AG04449 (cell line): ENCODE measurements around the gene ASIP.
A peak's percentile ranks its signal among the peaks of the same experiment; 100 is the strongest.
"Not testable (repeated sequence)": the region's sequence is repeated elsewhere in the genome, so short reads cannot be mapped to it uniquely, and the experiment has no call there.

ENCODE experiments used
- CTCF ChIA-PET: fragments of 350-600 bp; formaldehyde crosslinking; extraction: SDS; loops from one replicate; lab custom pipeline; 2021; ENCODE audit warnings: antibody characterized with exemption; lab: Yijun Ruan, JAX
- POLR2A ChIA-PET: fragments of 400-600, 350-600 bp; formaldehyde crosslinking; extraction: SDS; loops from one replicate; lab custom pipeline; 2020; ENCODE audit warnings: antibody characterized with exemption, inconsistent platforms; lab: Yijun Ruan, JAX
- DNase-seq: peaks from one replicate; pipeline ENCODE4 v3.0.0-alpha.2; 2010; ENCODE audit warnings: low read depth, low spot score
- H3K4me3 ChIP-seq: 2 replicates; pipeline ENCODE4 v1.5.1; 2011; ENCODE audit warnings: low read depth, mild to moderate bottlenecking, control low read depth, low read length
- TF ChIP-seq, protein P1 (sequence below): IDR thresholded peaks from one replicate; pipeline ENCODE4 v1.5.1; 2011; ENCODE audit warnings: mild to moderate bottlenecking, moderate library complexity, low read length, control low read depth, inconsistent platforms; ENCODE audit not compliant: insufficient read depth; ENCODE audit errors: missing control alignments

Gene ASIP

DNA sequence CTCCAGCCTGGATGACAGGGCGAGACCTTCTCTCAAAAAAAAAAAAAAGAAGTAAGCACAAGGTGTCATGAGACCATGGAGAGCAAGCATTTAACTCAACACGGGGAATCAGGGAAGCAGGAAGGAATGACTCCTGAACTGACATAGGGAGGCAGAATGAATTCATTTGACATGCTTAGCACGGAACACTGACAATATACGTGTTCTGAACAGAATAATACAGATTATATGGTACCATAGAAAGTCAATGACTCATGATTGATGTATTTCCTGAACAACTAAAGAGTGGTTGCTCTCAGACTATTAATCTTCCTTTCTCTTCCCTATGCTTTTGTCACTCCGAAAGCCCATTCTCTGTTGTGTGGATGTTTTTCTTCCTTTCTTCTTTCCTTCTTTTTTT, 20.7 kb upstream of the ASIP start:
- TF ChIP-seq, protein P1, sequence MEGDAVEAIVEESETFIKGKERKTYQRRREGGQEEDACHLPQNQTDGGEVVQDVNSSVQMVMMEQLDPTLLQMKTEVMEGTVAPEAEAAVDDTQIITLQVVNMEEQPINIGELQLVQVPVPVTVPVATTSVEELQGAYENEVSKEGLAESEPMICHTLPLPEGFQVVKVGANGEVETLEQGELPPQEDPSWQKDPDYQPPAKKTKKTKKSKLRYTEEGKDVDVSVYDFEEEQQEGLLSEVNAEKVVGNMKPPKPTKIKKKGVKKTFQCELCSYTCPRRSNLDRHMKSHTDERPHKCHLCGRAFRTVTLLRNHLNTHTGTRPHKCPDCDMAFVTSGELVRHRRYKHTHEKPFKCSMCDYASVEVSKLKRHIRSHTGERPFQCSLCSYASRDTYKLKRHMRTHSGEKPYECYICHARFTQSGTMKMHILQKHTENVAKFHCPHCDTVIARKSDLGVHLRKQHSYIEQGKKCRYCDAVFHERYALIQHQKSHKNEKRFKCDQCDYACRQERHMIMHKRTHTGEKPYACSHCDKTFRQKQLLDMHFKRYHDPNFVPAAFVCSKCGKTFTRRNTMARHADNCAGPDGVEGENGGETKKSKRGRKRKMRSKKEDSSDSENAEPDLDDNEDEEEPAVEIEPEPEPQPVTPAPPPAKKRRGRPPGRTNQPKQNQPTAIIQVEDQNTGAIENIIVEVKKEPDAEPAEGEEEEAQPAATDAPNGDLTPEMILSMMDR, result no peak
- ChIA-PET CTCF (interaction anchor here (2.9 kb wide), 1 partner anchor 29 kb away, joined by 9 read pairs; no protein-coding TSS in a partner anchor), POLR2A (no interaction called here)
- no peak overlapping the region for H3K4me3 ChIP-seq
- peak; percentile 36 for DNase-seq

- TF ChIP-seq, protein P1, result no peak
- DNase-seq, result peak; percentile 96
- CTCF ChIA-PET, result interaction anchor here (0.6 to 2.9 kb wide), 5 partner anchors 10 to 91 kb away, joined by 3 to 9 read pairs (median 4); no protein-coding TSS in a partner anchor
- no peak overlapping the region for H3K4me3 ChIP-seq
- POLR2A ChIA-PET, result interaction anchor here (0.7 kb wide), 1 partner anchor 74 kb away, joined by 3 read pairs; no protein-coding TSS in a partner anchor
Observed at GRCh38 chr20:34222208-34222607, 19.0 kb upstream of the ASIP start.

DNA sequence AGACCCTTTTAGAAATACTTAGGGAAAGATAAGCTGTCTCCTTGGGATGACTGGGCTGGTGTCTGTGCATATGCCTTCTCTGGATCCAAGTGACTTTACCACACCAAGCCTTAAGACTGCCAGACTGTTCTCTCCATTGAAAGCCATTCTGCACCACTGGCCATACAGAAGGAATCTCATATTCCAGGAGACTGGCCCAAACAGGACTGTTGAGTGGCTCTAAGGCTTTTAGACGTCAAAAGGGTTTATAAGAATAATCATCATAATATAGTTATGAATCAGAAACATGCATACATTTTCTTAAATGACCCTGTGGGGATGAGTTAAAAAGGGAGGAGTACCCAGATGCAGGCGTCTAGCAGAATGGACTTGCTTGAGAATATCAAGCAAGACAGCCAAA, 17.0 kb upstream of the ASIP start:
- H3K4me3 ChIP-seq, POLR2A ChIA-PET, DNase-seq, CTCF ChIA-PET: not testable (repeated sequence)

DNA sequence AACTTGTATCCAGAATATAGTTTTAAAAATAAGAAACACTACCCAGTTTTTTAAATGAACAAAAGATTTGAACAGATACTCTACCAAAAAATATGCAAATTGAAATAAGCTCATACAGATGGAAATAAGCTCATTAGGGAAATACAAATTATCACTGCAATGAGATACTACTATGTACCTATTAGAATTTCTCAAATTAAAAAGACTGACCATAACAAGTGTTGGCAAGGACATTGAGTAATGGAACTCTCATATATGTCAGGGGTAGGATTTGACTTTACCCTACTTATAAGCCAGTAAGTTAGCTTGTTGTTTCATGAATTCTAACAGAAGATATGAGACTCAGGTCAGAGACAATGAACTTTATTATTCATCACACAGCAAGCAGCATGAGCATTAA, 9.6 kb upstream of the ASIP start:
- TF ChIP-seq, protein P1, result no peak
- POLR2A ChIA-PET, result no interaction called here
- H3K4me3 ChIP-seq, result no peak overlapping the region
- CTCF ChIA-PET, result interaction anchor here (0.9 to 1.5 kb wide), 3 partner anchors 10 to 28 kb away, joined by 3 to 5 read pairs (median 3); no protein-coding TSS in a partner anchor
- no peak for DNase-seq

DNA sequence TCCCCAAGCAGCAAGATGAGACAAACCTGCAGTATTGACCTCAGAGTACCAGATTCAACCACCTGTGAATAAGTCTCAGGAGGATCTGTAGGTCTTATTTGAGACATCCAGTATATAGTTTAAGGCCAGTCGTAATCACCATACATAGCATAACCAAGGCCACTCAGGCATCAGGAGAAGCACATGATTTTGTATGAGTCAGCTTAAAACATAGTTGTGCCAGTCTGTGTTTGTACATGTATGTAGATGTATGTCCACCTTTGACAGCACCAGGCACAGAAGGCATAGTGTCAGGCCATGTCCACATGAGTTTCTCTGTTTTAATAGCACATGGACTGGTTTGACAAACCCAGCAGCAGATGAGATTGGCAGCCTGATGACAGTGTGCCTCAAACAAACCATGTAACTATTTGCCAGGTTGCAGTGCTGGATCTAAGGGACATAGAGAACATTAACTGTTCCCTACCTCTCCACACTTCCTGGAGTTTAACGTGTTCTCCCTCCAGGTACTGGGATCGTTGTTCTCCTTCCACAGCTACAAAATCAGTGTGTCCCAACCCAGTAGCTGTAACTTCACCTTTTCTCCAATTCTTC, 8.6 kb upstream of the ASIP start:
- POLR2A ChIA-PET, result no interaction called here
- no peak overlapping the region for H3K4me3 ChIP-seq
- CTCF ChIA-PET, result interaction anchor here (1.4 to 1.5 kb wide), 2 partner anchors 11 to 22 kb away, joined by 3 to 5 read pairs; no protein-coding TSS in a partner anchor
- DNase-seq, result no peak
- TF ChIP-seq, protein P1, result no peak

DNA sequence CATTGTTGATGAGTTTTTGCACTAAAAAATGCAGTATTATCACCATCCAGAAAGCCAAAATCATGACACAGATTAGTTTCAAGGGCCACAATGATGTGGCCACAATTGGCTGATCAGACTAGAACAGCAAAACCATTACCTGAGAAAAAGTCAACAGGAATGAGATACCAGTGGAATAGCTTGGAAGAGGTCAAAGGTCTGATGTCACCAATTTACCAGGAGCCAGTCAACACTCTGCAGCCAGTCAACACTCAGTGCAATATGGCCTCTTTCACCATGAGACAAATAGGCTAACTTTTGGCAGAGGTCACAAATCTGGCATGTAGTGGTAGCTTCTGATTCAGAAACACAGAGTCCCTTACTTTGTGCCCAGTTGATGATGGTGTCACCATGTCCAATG, 7.5 kb upstream of the ASIP start:
- ChIA-PET CTCF (interaction anchor here (0.5 to 2.1 kb wide), 4 partner anchors 16 to 38 kb away, joined by 3 to 5 read pairs (median 4); no protein-coding TSS in a partner anchor), POLR2A (no interaction called here)
- DNase-seq, result no peak
- no peak overlapping the region for H3K4me3 ChIP-seq
- TF ChIP-seq, protein P1, result no peak
